Pancreas (tissue), 10 donors: ENCODE data around the gene CTR9. TPM values are rescaled to one million over a fixed set of nuclear protein-coding genes. Genes with fewer than 3 reads are reported as not detected.

Source experiments
- ATAC-seq, 4 donors: fragments of 200-7000 bp; cut with Tn5 transposase; one replicate each; pipeline versions ENCODE4 v1.8.0 to v1.9.1; 2020; ENCODE audit warnings: mild to moderate bottlenecking in 4 of 4, moderate library complexity in 4 of 4
- DNase-seq, 6 donors: peaks; one replicate each; pipeline ENCODE4 v3.0.0-alpha.2; 2020
- FAIRE-seq: peaks from 2 replicates; lab custom pipeline; 2012; peaks lifted over from hg19 to GRCh38; lab: Jason Lieb, UNC
- H3K27ac ChIP-seq, 4 donors: fragments of 200-600 bp; sonication (generic); 1 replicate in 3 of 4; 2 replicates in 1 of 4; pipeline versions ENCODE4 v1.5.0 to v1.8.0; 2020
- H3K27me3 ChIP-seq, 4 donors: fragments of 200-600 bp; one replicate each; pipeline ENCODE4 v1.8.0; 2021
- H3K36me3 ChIP-seq, 3 donors: fragments of 200-600 bp; sonication (generic) in 1 of 3; one replicate each; pipeline versions ENCODE4 v1.5.0 to v1.8.0; 2020 to 2021
- H3K4me1 ChIP-seq, 3 donors: fragments of 200-600 bp; one replicate each; pipeline ENCODE4 v1.8.0; 2021
- H3K4me3 ChIP-seq, 4 donors: fragments of 200-600 bp; sonication (generic) in 2 of 4; one replicate each; pipeline versions ENCODE4 v1.5.0 to v1.8.0; 2020 to 2021
- H3K9me3 ChIP-seq, 4 donors: fragments of 200-600 bp; one replicate each; pipeline ENCODE4 v1.8.0; 2021
- CTCF ChIP-seq, 4 donors: fragments of 200-600 bp; sonication (generic) in 3 of 4; IDR thresholded peaks; one replicate each; pipeline versions ENCODE4 v1.5.0 to v1.8.0; 2021; ENCODE audit warnings: antibody characterized with exemption in 4 of 4
- WGBS, 2 donors: extraction: QIAGEN DNeasy Blood & Tissue Kit; methylation state at CpG; one replicate each; pipeline ENCODE4 v1.1.7; 2013; 5-methylcytosine and 5-hydroxymethylcytosine counted together
- intact Hi-C, 3 donors: fragments of 100-400 bp; cut with DNase I; formaldehyde crosslinking; loops; one replicate each; pipeline versions ENCODE4 v1.11.1 to v1.14.2; 2022
- polyA plus RNA-seq, 2 donors: library from polyadenylated mRNA; stranded (reverse); fragments of 200-250 nt; gene quantifications; one replicate each; pipeline ENCODE4 v1.2.3, GENCODE V29; 2013
- total RNA-seq, 6 donors: library from RNA; stranded (reverse); fragmentation: NEBNext Ultra II Directional in 4 of 6; extraction: Animal tissue kit (Norgen Biotek cat#: 25700) in 4 of 6; gene quantifications; one replicate each; pipeline versions ENCODE4 v1.2.1 to v1.2.4, GENCODE V29; 2021 to 2023
- donor health status: healthy with polysubstance abuse.
- donor health status: DM: no; HTN: no; CAD: no; lungs with moderate emphysema.
- donor health status: DM: no; HTN: no; CAD: no.
- donor health status: control.
- donor health status: control.
- donor health status: Bipolar disorder and iron deficiency.
- donor health status: DM: yes; HTN: yes; CAD: no.
- donor health status: DM: no; HTN: no; CAD: no.
- donor health status: DM: no; HTN: no; CAD: no.
- donor health status: DM: yes; HTN: yes; CAD: no.

CTR9 gene
- total and polyA plus RNA-seq, 8 donors = 6.8 to 15.8 (median 11.8) TPM

GRCh38 chr11:10715571-10715970 is 35.5 kb upstream of the CTR9 start:
- no peak for TF ChIP-seq CTCF (IDR thresholded peaks at IDR 0.05)
- Histone ChIP-seq H3K27ac (no peak overlapping the region), H3K36me3 (no peaks in the 10 kb centered on the region), H3K4me3 (no peak overlapping the region), H3K27me3 (no peaks in the 10 kb centered on the region), H3K4me1 (no peaks in the 10 kb centered on the region), H3K9me3 (no peaks in the 10 kb centered on the region)
- intact Hi-C loops = no loop called here
- no peak for ATAC-seq
- FAIRE-seq = no peak
- no peak for DNase-seq
- 54 to 89% methylated on average over 4 of the region's 4 CpGs for WGBS, 2 donors

DNA sequence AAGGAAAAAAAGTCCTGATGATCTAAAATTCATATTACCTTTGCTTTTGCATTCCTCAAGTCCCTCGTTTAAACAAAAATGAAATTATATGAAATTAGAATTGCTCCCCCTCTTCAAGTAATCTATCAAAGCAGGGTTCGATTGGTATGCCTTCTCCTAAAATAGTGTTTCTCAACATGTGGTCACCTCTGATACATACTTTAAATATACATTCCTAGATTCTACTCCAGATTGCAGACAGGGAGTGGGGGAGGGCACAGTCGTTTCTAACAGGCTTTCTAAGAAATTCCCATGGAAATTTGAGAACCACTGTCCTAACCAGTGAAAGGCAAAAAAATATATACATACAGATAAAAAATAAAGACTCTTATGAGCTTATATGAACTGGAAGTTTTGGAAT is 34.9 kb upstream of the CTR9 start:
- no peak for TF ChIP-seq CTCF (IDR thresholded peaks at IDR 0.05)
- DNase-seq = no peak
- no peak overlapping the region for H3K4me3 ChIP-seq
- H3K27me3 ChIP-seq = no peaks in the 10 kb centered on the region
- no peak for ATAC-seq
- intact Hi-C loops = no loop called here
- no peak overlapping the region for H3K27ac ChIP-seq
- no peaks in the 10 kb centered on the region for H3K9me3 ChIP-seq
- H3K36me3 ChIP-seq = no peaks in the 10 kb centered on the region
- WGBS, 2 donors = 37 to 40% methylated on average over 3 of the region's 3 CpGs
- no peak for FAIRE-seq
- no peaks in the 10 kb centered on the region for H3K4me1 ChIP-seq

GRCh38 chr11:10716543-10717259 is 34.3 kb upstream of the CTR9 start:
- FAIRE-seq = no peak
- WGBS, 2 donors = 67 to 76% methylated on average over 9 of the region's 9 CpGs
- intact Hi-C loops = no loop called here

GRCh38 chr11:10719616-10720015 is 31.4 kb upstream of the CTR9 start:
- no peak for FAIRE-seq
- Histone ChIP-seq H3K27me3 (no peaks in the 10 kb centered on the region), H3K9me3 (no peaks in the 10 kb centered on the region), H3K4me3 (no peak overlapping the region), H3K36me3 (no peaks in the 10 kb centered on the region), H3K4me1 (no peaks in the 10 kb centered on the region), H3K27ac (no peak overlapping the region)
- no peak for TF ChIP-seq CTCF (IDR thresholded peaks at IDR 0.05)
- no peak for ATAC-seq
- DNase-seq = no peak
- 63 to 88% methylated on average over 2 of the region's 2 CpGs for WGBS, 2 donors
- intact Hi-C loops = no loop called here

More at GRCh38 chr11:10716543-10717259, 34.3 kb upstream of the CTR9 start:
- Histone ChIP-seq H3K27me3 (no peaks in the 10 kb centered on the region), H3K36me3 (no peaks in the 10 kb centered on the region), H3K4me3 (no peak overlapping the region), H3K4me1 (no peaks in the 10 kb centered on the region), H3K9me3 (no peaks in the 10 kb centered on the region), H3K27ac (no peak overlapping the region)
- no peak for DNase-seq
- no peak for ATAC-seq
- TF ChIP-seq CTCF (IDR thresholded peaks at IDR 0.05) = no peak

GRCh38 chr11:10720881-10721376 is 30.1 kb upstream of the CTR9 start:
- FAIRE-seq (no peak), ATAC-seq (no peak), DNase-seq (no peak)
- no peak overlapping the region for H3K27ac ChIP-seq
- no peaks in the 10 kb centered on the region for H3K4me1 ChIP-seq
- H3K9me3 ChIP-seq = no peaks in the 10 kb centered on the region
- no peak for TF ChIP-seq CTCF (IDR thresholded peaks at IDR 0.05)
- H3K4me3 ChIP-seq = no peak overlapping the region
- H3K36me3 ChIP-seq = no peaks in the 10 kb centered on the region
- no peaks in the 10 kb centered on the region for H3K27me3 ChIP-seq
- intact Hi-C loops = no loop called here
- WGBS, 2 donors = 78 to 88% methylated on average over 2 of the region's 2 CpGs
